IMR-90 (cell line): Measurements from ENCODE around the gene DOCK1. TPM values are rescaled to one million over a fixed set of nuclear protein-coding genes. Genes with fewer than 3 reads are reported as not detected.

ENCODE experiments used
- ATAC-seq: fragments of 200-7000 bp; cut with Tn5 transposase; 2 replicates; pipeline ENCODE4 v1.9.1; 2020; ENCODE audit warnings: low read depth, mild to moderate bottlenecking, moderate library complexity
- BruUV-seq: library from RNA; stranded (reverse); fragments of 400-500 nt; replicated peaks from 2 replicates; lab custom pipeline; 2021; lab: Mats Ljungman, UMichigan
- CTCF ChIA-PET: fragments of 300-600 bp; formaldehyde crosslinking; extraction: SDS; loops from one replicate; lab custom pipeline; 2021; ENCODE audit warnings: antibody characterized with exemption; lab: Yijun Ruan, JAX
- POLR2A ChIA-PET: fragments of 300-600 bp; sonication (Branson Sonifier 250); formaldehyde crosslinking; loops from one replicate; lab custom pipeline; 2022; ENCODE audit warnings: antibody characterized with exemption; ENCODE audit not compliant: unreplicated experiment; lab: Charles Lee
- DNase-seq: peaks from one replicate; pipeline ENCODE4 v3.0.0; 2013
- H2AFZ ChIP-seq: replicated peaks from 2 replicates; pipeline ENCODE3; 2013; ENCODE audit warnings: low read length, mild to moderate bottlenecking; ENCODE audit not compliant: poor library complexity
- H2AK5ac ChIP-seq: 2 replicates; pipeline ENCODE4 v1.6.1; 2013; ENCODE audit warnings: low read depth, low read length, inconsistent platforms
- H2AK9ac ChIP-seq: replicated peaks from 2 replicates; pipeline ENCODE3; 2013; ENCODE audit warnings: mild to moderate bottlenecking, low read depth, low read length, moderate library complexity; ENCODE audit not compliant: poor library complexity
- H2BK120ac ChIP-seq: 2 replicates; pipeline ENCODE4 v1.6.1; 2013; ENCODE audit warnings: low read depth, low read length, inconsistent platforms
- H2BK15ac ChIP-seq: 3 replicates; pipeline ENCODE4 v1.6.1; 2013; ENCODE audit warnings: low read depth, low read length, inconsistent platforms
- H2BK20ac ChIP-seq: 2 replicates; pipeline ENCODE4 v1.6.1; 2013; ENCODE audit warnings: low read depth, mild to moderate bottlenecking, inconsistent platforms, low read length, moderate library complexity
- H2BK5ac ChIP-seq: 2 replicates; pipeline ENCODE4 v1.6.1; 2013; ENCODE audit warnings: mild to moderate bottlenecking, low read depth, low read length, inconsistent platforms; ENCODE audit not compliant: poor library complexity, severe bottlenecking
- H3K14ac ChIP-seq: replicated peaks from 2 replicates; pipeline ENCODE4 v1.6.1; 2013; ENCODE audit warnings: low read depth, low read length, inconsistent platforms
- H3K18ac ChIP-seq: 2 replicates; pipeline ENCODE4 v1.6.1; 2013; ENCODE audit warnings: low read depth, low read length, control low read depth
- H3K23ac ChIP-seq: 2 replicates; pipeline ENCODE4 v1.6.1; 2013; ENCODE audit warnings: low read depth, low read length, inconsistent platforms
- H3K27ac ChIP-seq: 2 replicates; pipeline ENCODE4 v1.5.1; 2013; ENCODE audit warnings: mild to moderate bottlenecking, control low read depth, low read length; ENCODE audit not compliant: insufficient read depth
- H3K27me3 ChIP-seq: 2 replicates; pipeline ENCODE4 v1.6.1; 2013; ENCODE audit warnings: low read length; ENCODE audit not compliant: control insufficient read depth, insufficient read depth
- H3K36me3 ChIP-seq: 2 replicates; pipeline ENCODE4 v1.6.1; 2013; ENCODE audit warnings: low read length, mixed read lengths; ENCODE audit not compliant: control insufficient read depth, insufficient read depth
- H3K4ac ChIP-seq: 2 replicates; pipeline ENCODE4 v1.6.1; 2013; ENCODE audit warnings: low read depth, low read length, inconsistent platforms
- H3K4me1 ChIP-seq: 2 replicates; pipeline ENCODE4 v1.6.1; 2013; ENCODE audit warnings: low read length, mixed read lengths; ENCODE audit not compliant: control insufficient read depth, insufficient read depth
- H3K4me2 ChIP-seq: 2 replicates; pipeline ENCODE4 v1.6.1; 2013; ENCODE audit warnings: low read depth, mild to moderate bottlenecking, control low read depth, low read length, moderate library complexity
- H3K4me3 ChIP-seq: 2 replicates; pipeline ENCODE4 v1.5.1; 2013; ENCODE audit warnings: low read depth, mild to moderate bottlenecking, control low read depth, low read length, moderate library complexity; ENCODE audit not compliant: insufficient read depth
- H3K56ac ChIP-seq: 2 replicates; pipeline ENCODE4 v1.6.1; 2013; ENCODE audit warnings: low read length, inconsistent platforms; ENCODE audit not compliant: insufficient read depth; ENCODE audit errors: extremely low read depth
- H3K79me1 ChIP-seq, 2 experiments: 2 replicates each; pipeline ENCODE4 v1.6.1; 2013; ENCODE audit warnings: low read length in 2 of 2, inconsistent platforms in 1 of 2, low read depth in 1 of 2
- H3K9ac ChIP-seq: 2 replicates; pipeline ENCODE4 v1.6.1; 2013; ENCODE audit warnings: low read depth, low read length, control low read depth
- H3K9me1 ChIP-seq: 2 replicates; pipeline ENCODE4 v1.6.1; 2013; ENCODE audit warnings: low read length, inconsistent platforms; ENCODE audit not compliant: insufficient read depth
- H3K9me3 ChIP-seq: 2 replicates; pipeline ENCODE4 v1.6.1; 2013; ENCODE audit warnings: low read length; ENCODE audit not compliant: control insufficient read depth, insufficient read depth
- H4K20me1 ChIP-seq: 2 replicates; pipeline ENCODE4 v1.6.1; 2013; ENCODE audit warnings: low read length, inconsistent platforms; ENCODE audit not compliant: insufficient read depth
- H4K5ac ChIP-seq: 2 replicates; pipeline ENCODE4 v1.6.1; 2013; ENCODE audit warnings: mild to moderate bottlenecking, low read depth, low read length, control low read depth
- H4K8ac ChIP-seq, 2 experiments: 2 replicates each; pipeline ENCODE4 v1.6.1; 2013; ENCODE audit warnings: low read depth in 2 of 2, low read length in 2 of 2, control low read depth in 1 of 2, inconsistent platforms in 1 of 2
- H4K91ac ChIP-seq: 2 replicates; pipeline ENCODE4 v1.6.1; 2013; ENCODE audit warnings: low read depth, low read length, inconsistent platforms; ENCODE audit not compliant: insufficient read depth
- CEBPB ChIP-seq: IDR thresholded peaks from 2 replicates; pipeline ENCODE4 v1.6.1; 2012; ENCODE audit warnings: low read depth, low read length, improper control_type of control experiment
- CHD1 ChIP-seq: IDR thresholded peaks from 2 replicates; pipeline ENCODE4 v1.6.1; 2012; ENCODE audit warnings: low read depth, low read length, improper control_type of control experiment
- CTCF ChIP-seq: conservative IDR thresholded peaks from 2 replicates; pipeline ENCODE4 v1.5.1; 2012; ENCODE audit warnings: mild to moderate bottlenecking, low read depth, low read length, improper control_type of control experiment
- FOS ChIP-seq: fragments of 150-350 bp; IDR thresholded peaks from 2 replicates; pipeline ENCODE4 v1.6.1; 2016; ENCODE audit warnings: low read depth, low read length
- MAFK ChIP-seq: IDR thresholded peaks from 2 replicates; pipeline ENCODE4 v1.6.1; 2012; ENCODE audit warnings: low read depth, low read length, improper control_type of control experiment
- MAZ ChIP-seq: IDR thresholded peaks from 2 replicates; pipeline ENCODE4 v1.6.1; 2012; ENCODE audit warnings: low read depth, mild to moderate bottlenecking, low read length, improper control_type of control experiment, moderate library complexity, borderline replicate concordance
- NFE2L2 ChIP-seq: fragments of 150-350 bp; IDR thresholded peaks from 2 replicates; pipeline ENCODE4 v1.6.1; 2016; ENCODE audit warnings: low read depth, mild to moderate bottlenecking, low read length
- RAD21 ChIP-seq: IDR thresholded peaks from 2 replicates; pipeline ENCODE4 v1.6.1; 2012; ENCODE audit warnings: low read length, improper control_type of control experiment
- RCOR1 ChIP-seq: IDR thresholded peaks from 2 replicates; pipeline ENCODE4 v1.6.1; 2012; ENCODE audit warnings: mild to moderate bottlenecking, low read length, improper control_type of control experiment; ENCODE audit not compliant: insufficient replicate concordance
- RFX5 ChIP-seq: IDR thresholded peaks from 2 replicates; pipeline ENCODE4 v1.8.0; 2012; ENCODE audit warnings: low read depth, mild to moderate bottlenecking, low read length, moderate library complexity
- SMC3 ChIP-seq: fragments of 150-350 bp; IDR thresholded peaks from 2 replicates; pipeline ENCODE4 v1.6.1; 2016; ENCODE audit warnings: low read depth, mild to moderate bottlenecking, antibody characterized with exemption, low read length, moderate library complexity
- USF2 ChIP-seq: fragments of 150-350 bp; IDR thresholded peaks from 2 replicates; pipeline ENCODE4 v1.6.1; 2017; ENCODE audit warnings: mild to moderate bottlenecking, antibody characterized with exemption, low read length, low read depth
- WGBS, 2 experiments: methylation state at CpG; one replicate each; pipeline versions ENCODE4 v1.1.5 to v1.1.7; 2013; ENCODE audit warnings: missing lambda C conversion rate in 2 of 2; ENCODE audit not compliant: insufficient read length in 1 of 2; ENCODE audit errors: extremely low coverage in 2 of 2; 5-methylcytosine and 5-hydroxymethylcytosine counted together
- dilution Hi-C: fragments of 300-500 bp; cut with HindIII; formaldehyde crosslinking; loops from one replicate; pipeline ENCODE4 v1.14.3; 2018; ENCODE audit warnings: low sequenced_read_pairs; ENCODE audit not compliant: unreplicated experiment
- in situ Hi-C: fragments of 300-500 bp; cut with MboI; formaldehyde crosslinking; loops from 3 replicates; pipeline ENCODE4 v1.14.3; 2019; ENCODE audit warnings: low sequenced_read_pairs, inconsistent platforms, mixed read lengths
- intact Hi-C: fragments of 100-400 bp; cut with micrococcal nuclease; formaldehyde crosslinking; loops from 2 replicates; pipeline ENCODE4 v1.10.0; 2022
- polyA plus RNA-seq, 3 experiments: library from polyadenylated mRNA; depleted of rRNA; stranded (reverse); fragments of >200 nt; gene quantifications; 2 replicates each; pipeline ENCODE4 v1.2.3, GENCODE V29; 2012; ENCODE audit warnings: low replicate concordance in 1 of 3
- total RNA-seq: library from RNA; depleted of rRNA; stranded (reverse); fragments of >200 nt; gene quantifications from 2 replicates; pipeline ENCODE4 v1.2.3, GENCODE V29; 2012

Gene DOCK1
- total and polyA plus RNA-seq, 2 of the 4 experiments (the other 2 are of a cell fraction) = 28.2 to 71.0 TPM

- ChIA-PET POLR2A (no interaction called here), CTCF (interaction anchor here (0.7 kb wide), 1 partner anchor 9 kb away, joined by 3 read pairs; no protein-coding TSS in a partner anchor)
- Histone ChIP-seq H3K4me2 (no peak overlapping the region), H4K5ac (no peak overlapping the region), H4K8ac (no peak overlapping the region), H3K23ac (no peak overlapping the region), H3K27ac (no peak overlapping the region), H3K4me3 (no peak overlapping the region), H3K14ac (no peak overlapping the region), H3K9ac (no peak overlapping the region), H3K36me3 (no peaks in the 10 kb centered on the region), H3K9me3 (no peaks in the 10 kb centered on the region), H2BK15ac (no peak overlapping the region), H3K9me1 (peaks cover 15% of the 10 kb centered on the region), H2AFZ (no peak overlapping the region), H3K18ac (no peak overlapping the region), H4K91ac (no peak overlapping the region), H3K4ac (no peak overlapping the region), H3K27me3 (no peaks in the 10 kb centered on the region), H2BK5ac (no peak overlapping the region), H3K4me1 (peaks cover 6% of the 10 kb centered on the region; the same call in 1 of the 2 replicates), H3K79me1 (peaks cover 29 to 51% of the 10 kb centered on the region in 2 experiments), H2AK5ac (no peak overlapping the region), H2AK9ac (no peak overlapping the region), H3K56ac (no peak overlapping the region), H2BK20ac (no peak overlapping the region), H4K20me1 (peaks cover 33% of the 10 kb centered on the region; the same call in 1 of the 2 replicates), H2BK120ac (no peak overlapping the region)
- in situ Hi-C loops (no loop called here), intact Hi-C loops (loop anchor here (2.0 kb wide), 1 partner anchor 34 kb away; no protein-coding TSS in a partner anchor), dilution Hi-C loops (no loop called here)
- TF ChIP-seq USF2 = no peak
- TF ChIP-seq CTCF = no peak
- no peak for TF ChIP-seq RAD21
- no peak for TF ChIP-seq MAFK
- TF ChIP-seq RFX5 = no peak
- no peak for TF ChIP-seq NFE2L2
- no peak for TF ChIP-seq SMC3
- TF ChIP-seq FOS = no peak
- TF ChIP-seq MAZ = no peak
- no peak for TF ChIP-seq CHD1
- TF ChIP-seq CEBPB = no peak
- TF ChIP-seq RCOR1 = no peak
- DNase-seq (peak; percentile 6), ATAC-seq (no peak)
- no TSS peak for BruUV-seq
- no CpG with 5 or more reads among the region's 2 CpGs for WGBS, 2 experiments
Observed at GRCh38 chr10:127158662-127159061, 253.4 kb downstream of the DOCK1 start.
